ENCODE results near the gene TENM4. TPM values are rescaled to one million over a fixed set of nuclear protein-coding genes. Genes with fewer than 3 reads are reported as not detected.

Gene TENM4
- polyA plus RNA-seq, 10 donors, result 6.1 to 11.6 (median 8.4) TPM

DNA sequence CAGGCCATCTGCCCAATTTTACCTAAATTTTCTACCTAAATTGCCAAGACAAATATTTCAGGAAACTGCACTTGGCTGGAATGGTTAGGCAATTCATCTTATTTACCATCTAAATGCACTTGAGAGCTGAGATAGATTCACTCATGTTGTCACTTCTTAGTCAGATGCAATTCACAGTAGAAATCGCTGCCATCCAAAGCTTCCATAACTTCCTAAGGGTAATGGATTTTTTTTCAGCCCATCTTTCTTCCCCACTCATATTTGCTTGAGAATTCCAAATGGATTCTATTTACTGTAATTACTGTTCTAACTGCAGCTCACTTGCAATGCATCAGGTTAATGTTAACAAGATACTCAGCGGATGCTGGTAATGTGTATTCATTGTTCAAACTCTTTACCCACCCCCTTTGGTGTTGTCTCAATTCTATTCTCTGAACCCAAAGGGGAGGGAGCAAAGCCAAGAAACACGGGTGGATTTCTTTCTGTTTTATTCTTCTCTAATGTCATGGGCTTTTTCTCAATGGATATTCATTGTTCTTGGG lies 96.0 kb downstream of the TENM4 start:
- no peak for DNase-seq

DNA sequence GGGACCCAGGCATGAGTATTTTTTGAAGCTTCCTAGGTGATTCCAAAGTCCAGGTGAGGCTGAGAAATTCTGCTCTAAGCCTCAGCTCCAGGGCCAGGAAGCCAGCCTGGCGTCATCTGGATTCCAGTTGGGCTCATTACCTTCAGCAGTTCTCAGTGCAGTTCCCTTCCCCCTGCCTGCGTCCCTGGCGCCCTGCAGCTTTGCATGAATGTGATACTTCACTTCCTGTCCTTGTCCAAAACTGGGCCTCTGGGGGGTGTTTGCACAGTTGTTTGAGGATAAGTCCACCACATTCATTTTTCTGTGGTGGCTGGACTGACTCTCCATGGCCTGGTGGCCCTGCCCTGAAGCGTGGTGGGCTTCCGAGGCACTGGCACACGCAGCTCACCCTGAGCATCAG lies 98.1 kb downstream of the TENM4 start:
- no peak for DNase-seq

DNA sequence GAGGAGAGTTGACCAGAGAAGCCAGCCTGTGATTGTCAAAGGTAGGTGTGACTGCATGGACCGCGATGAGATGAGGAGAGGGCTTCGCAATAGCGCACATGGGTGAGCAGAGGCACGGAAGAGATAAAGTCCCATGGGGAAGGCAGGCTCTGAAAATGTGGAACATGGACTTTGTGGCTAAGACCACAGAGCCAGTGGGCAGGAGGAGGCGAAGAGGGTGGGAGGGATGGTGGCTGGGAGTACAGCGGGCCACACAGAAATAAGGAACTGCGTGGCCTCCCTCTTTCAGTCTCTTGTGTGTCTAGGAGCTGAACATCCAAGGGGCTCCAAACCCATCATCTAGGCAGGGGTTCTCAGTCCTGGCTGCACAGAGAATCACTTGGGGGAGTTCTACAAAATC lies 98.6 kb downstream of the TENM4 start:
- no peak for DNase-seq

DNA sequence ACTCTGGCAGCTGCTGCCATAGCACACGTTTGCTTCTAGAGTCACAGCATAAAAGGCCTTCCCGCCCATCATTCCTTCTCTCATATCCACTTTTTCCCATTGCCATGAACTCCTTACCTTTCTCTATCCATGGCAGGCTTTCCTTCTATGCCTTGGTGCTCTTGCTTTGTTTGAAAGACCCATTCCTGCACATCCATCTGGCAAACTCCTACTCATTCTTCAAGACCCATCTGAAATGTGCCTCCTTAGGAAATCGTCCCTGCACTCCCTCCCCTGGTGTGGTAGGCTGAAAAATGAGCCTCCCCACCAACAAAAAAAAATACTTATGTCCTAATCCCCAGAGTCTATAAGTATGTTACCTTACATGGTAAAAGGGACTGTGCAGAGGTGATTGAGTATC lies 100.3 kb downstream of the TENM4 start:
- DNase-seq, result no peak

DNA sequence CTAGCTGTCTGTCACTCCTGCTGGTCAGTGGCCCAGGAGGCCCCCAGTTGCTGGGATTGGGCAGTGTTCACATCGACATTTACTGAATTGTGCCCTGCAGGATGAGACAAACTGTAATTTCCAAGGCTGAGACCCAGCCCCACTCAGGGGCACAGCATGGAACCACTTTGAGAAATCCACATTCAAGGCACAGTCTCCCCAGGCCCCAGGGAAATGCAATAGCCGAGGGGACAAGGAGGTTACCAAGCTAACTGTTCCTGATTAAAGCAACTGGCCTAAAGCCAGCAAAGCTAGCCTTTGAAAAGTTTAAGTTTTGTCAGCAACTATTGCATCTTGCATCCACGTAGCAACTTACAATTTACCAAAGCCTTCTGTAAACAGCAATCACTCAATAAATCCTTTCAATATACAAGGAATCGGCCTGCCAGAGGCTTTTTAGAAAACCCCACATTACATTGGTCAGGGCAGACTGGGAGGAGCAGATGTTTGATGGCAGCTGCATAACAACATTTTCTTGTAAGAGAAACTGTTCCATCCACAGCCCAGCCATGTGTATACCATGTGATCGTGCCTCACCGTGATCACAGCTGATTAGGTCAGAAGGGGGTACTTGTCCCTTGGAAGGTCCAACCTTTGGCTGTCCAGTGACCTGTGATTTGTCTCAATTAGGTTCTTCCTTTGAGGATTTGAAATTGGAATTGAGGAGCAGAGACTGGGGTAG lies 103.9 kb downstream of the TENM4 start:
- no peak for DNase-seq

DNA sequence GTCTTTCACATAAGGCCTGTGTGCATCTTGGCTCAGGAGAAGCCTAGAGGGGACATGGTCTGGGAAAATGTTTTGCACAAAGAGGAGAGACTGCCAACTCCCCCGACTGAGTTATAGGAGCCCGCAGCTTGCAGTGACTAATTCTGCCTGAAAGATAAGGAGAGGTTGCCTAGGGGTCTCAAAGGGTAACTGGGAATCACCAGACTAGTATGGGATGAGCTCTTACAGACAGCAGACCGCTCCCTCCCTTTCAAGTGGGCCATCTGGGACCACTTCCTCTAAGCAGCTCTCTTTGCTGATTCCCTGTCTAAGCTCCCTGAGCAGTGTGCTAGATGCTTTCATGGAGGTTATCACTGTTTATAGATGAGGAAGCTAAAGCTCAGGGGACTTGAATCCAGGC lies 105.1 kb downstream of the TENM4 start:
- DNase-seq, result no peak

DNA sequence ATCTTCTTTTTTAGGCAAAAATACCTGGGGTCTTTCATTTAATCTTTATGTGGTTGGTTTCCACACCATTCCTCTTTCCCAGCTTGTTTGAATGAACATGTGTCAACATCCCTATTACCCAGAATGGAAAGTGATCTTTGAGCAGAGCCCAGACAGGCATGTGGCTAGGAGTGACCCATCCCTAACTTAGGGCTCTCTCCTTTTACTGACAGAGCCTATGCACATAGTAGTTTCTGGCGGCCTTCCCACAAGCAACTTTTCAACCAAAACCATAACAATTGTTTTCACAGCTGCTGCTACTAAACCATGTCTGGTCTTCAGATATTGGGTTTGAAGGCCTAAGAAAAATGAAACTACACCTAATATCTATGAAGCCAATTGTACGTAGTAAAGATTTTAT lies 107.5 kb downstream of the TENM4 start:
- DNase-seq, result no peak

DNA sequence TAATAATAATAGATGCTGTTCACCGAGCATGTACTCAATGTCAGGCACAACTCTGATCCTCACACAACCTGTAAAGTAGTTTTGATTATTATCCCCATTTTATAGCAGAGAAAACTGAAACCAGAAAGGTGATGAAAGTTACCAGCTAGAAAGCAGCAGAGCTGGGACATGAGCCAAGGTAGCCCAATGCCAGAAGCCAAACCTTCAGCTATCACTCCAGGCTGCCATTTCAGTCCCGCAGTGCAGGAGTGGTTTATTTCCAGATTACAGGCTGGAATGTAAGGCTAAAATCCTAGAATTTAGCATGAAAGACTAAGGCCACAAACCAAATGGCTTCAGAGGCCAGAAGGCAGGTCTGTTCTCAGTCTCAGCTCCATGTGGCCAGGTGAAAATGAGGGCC lies 108.8 kb downstream of the TENM4 start:
- DNase-seq, result no peak

DNA sequence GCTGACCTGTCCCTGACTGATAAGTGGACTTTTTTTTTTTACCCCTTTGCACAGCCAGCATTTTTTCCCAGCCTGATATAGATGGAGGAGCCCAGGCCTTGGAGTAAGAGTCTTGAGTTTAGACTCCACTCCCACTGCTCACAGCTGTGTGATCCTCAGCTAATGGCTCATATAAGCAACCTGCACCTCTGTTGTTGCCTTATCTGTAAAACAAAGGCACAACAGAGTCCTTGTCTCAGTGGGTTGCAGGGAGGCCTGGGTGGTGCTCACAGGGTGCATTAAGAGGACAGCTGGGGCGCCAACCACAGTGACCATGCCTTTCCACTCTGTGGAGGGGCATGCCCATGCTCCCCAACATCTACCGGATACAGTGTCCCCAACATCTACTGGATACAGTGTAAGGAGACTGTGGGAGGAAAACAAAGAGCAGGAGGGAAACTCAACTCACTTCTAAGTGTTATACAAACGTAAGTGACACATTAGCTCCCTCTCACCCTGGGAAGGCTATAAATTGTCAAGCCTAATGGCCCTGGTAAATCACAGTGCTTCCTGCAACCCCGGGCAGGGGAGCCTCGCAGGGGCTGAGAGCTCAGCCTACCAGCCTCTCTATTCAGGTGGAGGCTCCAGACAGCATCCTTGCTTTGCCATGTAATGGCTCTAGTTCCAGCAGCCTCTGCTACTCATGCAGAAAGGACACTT lies 109.5 kb downstream of the TENM4 start:
- DNase-seq, result no peak

DNA sequence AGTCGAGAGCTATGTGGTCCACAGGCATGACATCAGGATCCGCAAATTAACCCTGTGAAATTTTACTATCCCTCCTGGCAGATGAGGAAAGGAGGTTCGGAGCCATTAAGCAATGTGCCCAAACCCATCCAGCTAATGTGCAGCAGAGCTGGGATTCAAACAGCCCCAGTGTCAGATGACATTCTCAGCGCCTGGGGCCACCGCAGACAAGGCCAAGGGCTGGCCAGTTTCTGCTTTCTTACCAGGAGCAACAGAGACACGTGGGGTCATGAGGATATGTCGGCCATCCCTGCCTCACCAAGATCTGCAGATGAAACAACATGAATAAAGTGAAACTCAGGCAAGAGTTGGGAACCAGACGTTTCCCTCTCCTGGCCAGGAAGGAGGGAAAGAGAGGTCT lies 110.2 kb downstream of the TENM4 start:
- DNase-seq, result no peak

DNA sequence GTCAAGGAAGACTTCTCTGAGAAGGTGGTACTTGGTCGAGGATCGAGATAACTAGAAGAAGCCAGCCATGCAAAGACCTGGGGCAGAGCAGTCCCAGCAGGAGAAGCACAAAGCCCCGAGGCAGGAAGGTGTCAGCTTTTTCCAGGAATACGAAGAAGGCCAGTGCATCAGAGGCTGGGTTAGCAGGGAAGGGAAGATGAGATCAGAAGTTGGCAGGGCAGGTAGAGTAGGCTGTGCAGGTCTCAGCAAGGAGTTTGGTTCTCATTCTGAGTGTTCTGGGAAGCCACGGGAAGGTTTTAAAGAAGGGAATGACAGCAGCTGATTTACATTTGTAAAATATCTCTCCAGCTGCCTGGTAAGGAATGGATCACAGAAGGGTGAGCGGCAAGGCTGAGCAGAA lies 111.3 kb downstream of the TENM4 start:
- DNase-seq, result no peak

DNA sequence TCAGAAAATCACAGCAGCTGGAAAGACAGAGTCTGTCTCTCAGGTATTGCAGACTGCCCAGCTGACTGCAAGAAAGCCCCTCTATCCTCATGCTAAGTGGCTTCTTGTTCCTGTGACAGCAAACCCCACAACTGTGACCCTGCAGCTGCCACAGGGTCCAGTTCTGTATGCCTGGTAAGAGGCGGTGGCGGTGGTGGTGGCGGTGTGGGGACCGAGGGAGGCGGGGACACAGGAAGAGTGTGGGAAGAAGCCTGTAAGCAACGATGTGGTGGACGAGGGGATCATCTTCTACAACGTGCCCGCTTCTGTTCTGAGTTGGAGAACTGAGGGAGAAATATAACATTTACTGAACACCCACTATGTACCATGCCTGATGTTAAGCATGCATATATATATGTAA lies 112.4 kb downstream of the TENM4 start:
- no peak for DNase-seq

DNA sequence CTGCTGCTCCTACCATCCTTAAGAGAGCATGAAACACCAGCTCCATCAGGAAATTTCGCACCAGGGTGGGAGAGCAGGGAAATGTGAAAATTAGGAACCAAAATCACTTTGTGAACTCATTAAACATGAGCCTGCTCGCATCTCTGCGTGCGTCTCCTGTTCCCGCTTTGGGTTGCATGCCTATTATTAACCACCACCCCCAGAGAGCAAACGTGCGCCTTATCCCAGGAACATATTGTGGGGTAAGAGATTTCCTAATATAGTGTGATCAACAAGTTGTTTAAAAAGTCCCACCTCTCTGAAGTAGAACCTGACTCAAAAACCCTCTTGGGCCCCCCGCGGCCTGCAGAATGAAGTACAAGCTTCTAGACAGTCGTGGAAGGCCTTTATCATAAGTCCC lies 115.0 kb downstream of the TENM4 start:
- no peak for DNase-seq

DNA sequence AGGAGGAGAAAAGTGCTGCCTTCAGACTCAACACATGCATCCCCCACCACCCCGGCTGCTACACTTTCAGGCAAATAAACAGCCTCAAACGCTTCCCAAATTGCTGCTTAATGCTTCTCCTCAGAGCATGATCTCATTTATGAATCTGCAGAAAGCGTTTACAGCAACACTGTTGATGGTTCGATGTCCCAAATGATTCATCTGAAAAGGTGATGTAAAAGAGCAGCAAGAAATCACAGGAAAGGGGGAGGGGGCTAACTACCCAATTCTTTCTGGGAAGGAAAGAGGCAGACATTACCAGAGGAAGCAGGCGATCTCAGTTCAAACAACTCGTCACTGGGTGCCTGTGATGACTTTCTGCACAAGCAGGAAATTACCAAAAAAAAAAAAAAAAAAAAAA lies 119.6 kb downstream of the TENM4 start:
- peak in 1 of 3 donors; percentile 52 for DNase-seq

DNA sequence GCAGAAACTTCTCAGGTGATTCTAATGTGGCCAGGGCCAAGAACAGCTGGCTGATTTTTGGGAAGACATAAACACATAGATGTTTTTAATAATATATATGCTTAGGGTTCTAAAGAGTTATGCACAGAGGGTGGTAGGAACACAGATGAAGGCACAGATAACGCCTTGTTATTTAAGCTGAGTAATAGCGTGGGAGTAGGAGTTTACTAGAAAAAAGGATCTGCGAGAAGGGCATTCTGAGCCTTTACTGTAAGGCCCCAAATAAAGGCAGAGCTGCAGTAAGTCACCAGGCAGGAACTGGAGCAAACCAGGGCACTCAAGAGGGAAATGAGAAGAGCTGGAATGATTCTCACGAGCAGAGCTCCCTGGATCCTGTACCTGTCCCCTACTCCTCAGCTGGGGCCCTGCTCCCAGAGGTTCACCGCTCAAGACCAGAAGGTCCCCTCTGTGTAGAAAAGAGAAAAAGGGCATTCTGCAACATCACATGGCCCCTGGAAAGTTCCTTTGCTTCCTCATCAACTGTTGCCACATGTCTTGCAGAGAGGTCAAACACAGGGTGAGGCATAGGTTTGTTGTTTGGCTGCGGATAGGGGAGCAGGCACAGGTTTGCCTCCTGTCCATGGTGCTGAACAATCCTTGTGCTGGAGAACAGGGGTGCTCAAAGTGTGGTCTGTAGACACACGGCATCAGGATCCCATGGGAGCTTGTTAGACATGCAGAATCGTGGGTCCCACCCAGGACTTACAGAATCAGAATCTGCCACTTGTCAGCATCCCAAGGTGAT lies 125.7 kb downstream of the TENM4 start:
- peak in 2 of 3 donors; percentile 28 to 43 for DNase-seq

DNA sequence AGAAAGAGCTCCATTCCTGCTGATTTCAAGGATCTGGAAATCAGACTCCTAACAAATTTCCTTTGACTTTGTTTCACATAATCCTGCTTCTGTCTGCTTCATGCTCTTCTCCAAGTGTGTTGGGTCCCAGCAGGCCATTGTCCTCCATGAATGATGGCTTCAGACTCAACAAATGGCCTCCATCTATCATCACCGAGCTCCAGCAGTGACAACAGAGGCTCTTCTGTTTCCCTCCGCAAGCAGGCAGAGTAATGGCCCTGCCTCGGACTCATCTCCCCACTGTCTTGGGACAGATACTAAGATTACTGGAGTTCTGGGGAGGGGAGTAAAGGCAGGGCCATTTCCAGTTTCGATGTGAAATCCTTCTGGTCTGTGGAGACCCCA lies 127.3 kb downstream of the TENM4 start:
- DNase-seq, result no peak

DNA sequence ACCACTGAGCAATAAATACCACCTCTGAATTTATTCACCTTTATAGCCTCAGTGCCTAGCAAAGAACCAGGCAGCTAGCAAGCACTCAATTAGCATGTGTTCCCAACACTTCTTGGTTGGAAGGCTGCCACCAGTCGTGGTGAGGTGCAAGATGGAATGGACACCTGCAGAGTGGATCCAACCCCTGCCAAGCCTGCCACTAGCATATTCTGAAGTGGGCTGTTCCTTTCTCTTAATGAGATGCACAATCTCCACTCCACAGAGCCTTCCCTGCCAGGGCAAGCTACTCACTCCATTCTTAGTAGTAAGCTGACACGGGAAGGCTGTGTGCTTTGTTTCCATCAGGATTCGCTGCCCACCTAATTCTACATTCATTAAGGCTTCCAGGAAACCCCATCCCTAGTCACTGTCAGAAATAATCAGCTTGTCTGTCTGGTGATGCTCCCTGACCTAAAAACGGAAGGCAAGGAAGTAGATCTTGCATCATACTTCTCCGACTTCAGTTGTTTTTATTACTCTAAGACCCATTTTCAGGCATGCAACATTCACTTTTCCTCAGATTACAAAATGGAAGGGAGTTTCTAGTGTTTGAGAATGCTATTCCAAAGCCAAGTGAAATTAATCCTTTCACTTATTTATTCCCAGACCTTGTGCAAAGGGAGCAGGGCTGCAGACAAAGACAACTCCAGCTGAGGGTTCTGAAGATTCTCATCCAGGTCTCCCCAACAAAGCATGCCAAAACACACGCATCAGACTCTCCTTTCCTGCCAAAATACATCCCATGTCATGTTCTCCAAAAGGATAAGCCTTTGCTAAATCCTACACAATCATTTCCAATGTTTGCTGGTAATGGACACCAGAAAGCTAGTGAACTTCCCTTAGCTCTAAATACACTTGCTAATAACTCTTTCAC lies 128.0 kb downstream of the TENM4 start:
- peak in 2 of 3 donors; percentile 14 to 72 for DNase-seq

DNA sequence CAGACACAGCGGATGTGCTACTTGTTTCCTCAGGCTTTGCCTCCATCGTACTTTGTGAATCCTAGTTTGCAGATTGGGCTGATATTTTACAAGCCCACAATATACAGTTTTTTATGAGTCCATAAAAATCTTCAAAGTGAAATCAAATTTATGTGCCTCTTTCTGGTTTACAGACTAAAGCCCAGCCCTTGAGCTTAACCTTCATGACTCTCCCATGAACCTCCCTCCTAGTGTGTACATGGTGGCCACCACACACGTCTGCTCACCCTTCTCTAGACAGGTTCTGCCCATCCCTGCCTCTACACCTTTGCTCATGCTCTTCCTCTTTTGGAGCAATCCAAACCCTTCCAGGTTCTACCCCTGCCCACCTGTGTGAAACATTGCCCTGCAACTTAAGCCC lies 129.4 kb downstream of the TENM4 start:
- no peak for DNase-seq

DNA sequence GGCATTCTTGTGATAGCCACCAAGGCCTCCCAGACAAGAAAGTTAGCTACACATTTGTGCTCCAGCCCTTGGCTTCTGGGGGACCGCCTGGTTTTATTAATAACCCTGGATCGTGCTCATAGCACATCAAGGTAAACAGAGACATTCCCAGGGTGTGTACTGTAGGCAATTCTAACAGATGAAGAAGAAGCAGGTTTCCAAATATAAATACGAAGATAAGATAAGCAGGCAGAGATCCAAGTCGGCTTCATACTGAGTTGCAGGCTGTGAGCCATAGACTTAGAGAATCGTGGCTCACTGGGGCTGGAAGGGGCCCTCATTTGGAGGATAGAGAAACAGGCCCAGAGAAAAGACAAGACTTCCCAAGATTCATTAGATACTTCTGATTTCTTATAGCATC lies 131.4 kb downstream of the TENM4 start:
- DNase-seq, result no peak

DNA sequence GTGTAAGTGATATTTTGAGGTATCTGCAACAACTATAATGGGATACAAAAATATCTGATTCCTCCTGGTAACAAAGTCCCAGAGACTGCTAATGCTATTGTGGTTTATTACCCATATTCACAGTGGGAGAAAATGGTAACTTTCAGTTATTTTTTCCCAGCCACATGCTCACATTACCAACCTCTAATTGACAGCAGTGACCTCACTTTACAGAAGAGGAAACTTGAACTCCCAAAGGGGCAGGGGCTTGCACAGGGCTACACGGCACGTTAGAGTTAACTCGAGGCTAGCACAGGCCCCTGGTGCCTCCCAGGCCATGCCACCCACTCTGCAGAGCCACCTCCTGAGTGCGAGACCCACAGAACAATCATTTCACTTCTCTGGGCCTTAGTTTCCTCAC lies 132.4 kb downstream of the TENM4 start:
- no peak for DNase-seq

DNA sequence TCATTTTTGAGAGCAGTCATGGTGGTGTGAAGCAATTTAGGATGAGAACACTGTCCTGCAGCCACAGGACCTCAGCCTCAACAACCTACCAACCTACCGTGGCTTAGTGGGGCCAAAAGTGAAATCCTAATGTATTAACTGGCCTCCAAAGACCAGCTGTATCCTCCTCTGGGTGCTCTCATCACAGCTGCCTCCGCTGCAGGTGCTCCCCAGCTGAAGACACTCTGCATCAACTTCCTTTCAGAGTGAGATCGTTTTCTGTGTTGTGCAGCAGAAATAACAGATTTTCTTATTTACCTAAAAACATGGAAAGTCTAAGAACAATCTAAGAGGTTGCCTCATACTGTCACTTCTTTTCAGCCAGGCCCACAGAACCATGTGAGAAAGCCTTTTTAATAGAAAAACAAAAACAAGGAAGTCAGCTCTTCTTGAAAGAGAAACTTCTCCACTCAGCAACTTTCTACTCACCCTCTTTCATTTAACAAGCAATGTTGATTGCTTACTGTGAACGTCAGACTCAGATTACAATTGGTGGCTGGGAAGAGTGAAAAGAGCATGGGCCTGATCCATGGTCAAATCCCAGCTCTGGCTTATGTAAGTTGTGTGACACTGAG lies 136.1 kb downstream of the TENM4 start:
- DNase-seq, result peak in 1 of 3 donors; percentile 36
